ENCODE results near the gene RLF. TPM values are rescaled to one million over a fixed set of nuclear protein-coding genes. Genes with fewer than 3 reads are reported as not detected.

RLF gene
- polyA plus RNA-seq, 1 experiment = 11.0 TPM

GRCh38 chr1:40257688-40258444, 96.7 kb downstream of the RLF start, which contains the start of gene ZMPSTE24:
Gene ZMPSTE24 (plus strand): TSS chr1:40258236. CDS start chr1:40258272, 36 bp downstream.
- CTCF ChIA-PET = interaction anchor here (0.7 to 2.7 kb wide), 4 partner anchors 57 to 114 kb away, joined by 3 to 10 read pairs (median 7); no protein-coding TSS in a partner anchor

GRCh38 chr1:40258445-40258769, 97.2 kb downstream of the RLF start:
- no peak for DNase-seq (ENCODE audit: low read depth, low spot score)
- CTCF ChIA-PET = no interaction called here
- H3K27me3 ChIP-seq (ENCODE audit: control insufficient read depth, insufficient read depth, low read length) = no peaks in the 10 kb centered on the region
- H3K4me3 ChIP-seq (ENCODE audit: low read depth, low read length) = peak overlapping the region; percentile 99
- TF ChIP-seq CTCF (IDR thresholded peaks at IDR 0.05; ENCODE audit: low read depth, low read length) = no peak
- H3K9me3 ChIP-seq (ENCODE audit: control insufficient read depth, insufficient read depth, low read length) = no peaks in the 10 kb centered on the region; the same call in 1 of the 2 replicates
- POLR2A ChIA-PET = interaction anchor here (0.5 to 1.4 kb wide), 7 partner anchors 15 to 116 kb away, joined by 3 to 8 read pairs (median 4); partner anchors contain the start of genes COL9A2 and RLF
- peak overlapping the region; percentile 99 for H3K27ac ChIP-seq (ENCODE audit: low read depth, low read length)

More at GRCh38 chr1:40257688-40258444, 96.7 kb downstream of the RLF start, which contains the start of gene ZMPSTE24:
- H3K4me3 ChIP-seq (ENCODE audit: low read depth, low read length) = peak within 1 kb of the TSS; percentile 99
- no peaks in the 10 kb centered on the region; the same call in 1 of the 2 replicates for H3K9me3 ChIP-seq (ENCODE audit: control insufficient read depth, insufficient read depth, low read length)
- DNase-seq (ENCODE audit: low read depth, low spot score) = peak; percentile 92
- POLR2A ChIA-PET = interaction anchor here (0.5 to 1.4 kb wide), 10 partner anchors 14 to 201 kb away, joined by 3 to 8 read pairs (median 4); partner anchors contain the start of genes COL9A2 and RLF
- TF ChIP-seq CTCF (IDR thresholded peaks at IDR 0.05; ENCODE audit: low read depth, low read length) = no peak
- peak within 1 kb of the TSS; percentile 99 for H3K27ac ChIP-seq (ENCODE audit: low read depth, low read length)
- H3K27me3 ChIP-seq (ENCODE audit: control insufficient read depth, insufficient read depth, low read length) = no peaks in the 10 kb centered on the region

- CTCF ChIA-PET = interaction anchor here (1.2 to 1.4 kb wide), 2 partner anchors 111 to 120 kb away, joined by 4 read pairs; no protein-coding TSS in a partner anchor
- Histone ChIP-seq H3K9me3 (ENCODE audit: control insufficient read depth, insufficient read depth, low read length) (no peaks in the 10 kb centered on the region), H3K27ac (ENCODE audit: low read depth, low read length) (no peak overlapping the region), H3K4me3 (ENCODE audit: low read depth, low read length) (no peak overlapping the region), H3K27me3 (ENCODE audit: control insufficient read depth, insufficient read depth, low read length) (no peaks in the 10 kb centered on the region)
- POLR2A ChIA-PET = no interaction called here
- TF ChIP-seq CTCF (IDR thresholded peaks at IDR 0.05; ENCODE audit: low read depth, low read length) = no peak
- no peak for DNase-seq (ENCODE audit: low read depth, low spot score)
These were observed 103.2 kb downstream of the RLF start for GRCh38 chr1:40264354-40264781.

GRCh38 chr1:40265298-40265697, 104.1 kb downstream of the RLF start:
- H3K27me3 ChIP-seq (ENCODE audit: control insufficient read depth, insufficient read depth, low read length) = no peaks in the 10 kb centered on the region
- no peak for TF ChIP-seq CTCF (IDR thresholded peaks at IDR 0.05; ENCODE audit: low read depth, low read length)
- no peak overlapping the region for H3K27ac ChIP-seq (ENCODE audit: low read depth, low read length)
- ChIA-PET POLR2A (no interaction called here), CTCF (interaction anchor here (1.3 kb wide), 1 partner anchor 73 kb away, joined by 6 read pairs; no protein-coding TSS in a partner anchor)
- no peak overlapping the region for H3K4me3 ChIP-seq (ENCODE audit: low read depth, low read length)
- no peak for DNase-seq (ENCODE audit: low read depth, low spot score)
- no peaks in the 10 kb centered on the region for H3K9me3 ChIP-seq (ENCODE audit: control insufficient read depth, insufficient read depth, low read length)

- no peak for TF ChIP-seq CTCF (IDR thresholded peaks at IDR 0.05; ENCODE audit: low read depth, low read length)
- no peaks in the 10 kb centered on the region for H3K9me3 ChIP-seq (ENCODE audit: control insufficient read depth, insufficient read depth, low read length)
- no peak for DNase-seq (ENCODE audit: low read depth, low spot score)
- H3K4me3 ChIP-seq (ENCODE audit: low read depth, low read length) = no peak overlapping the region
- POLR2A ChIA-PET = no interaction called here
- H3K27ac ChIP-seq (ENCODE audit: low read depth, low read length) = no peak overlapping the region
- H3K27me3 ChIP-seq (ENCODE audit: control insufficient read depth, insufficient read depth, low read length) = no peaks in the 10 kb centered on the region
- CTCF ChIA-PET = interaction anchor here (1.1 to 1.9 kb wide), 3 partner anchors 9 to 122 kb away, joined by 3 to 7 read pairs (median 6); no protein-coding TSS in a partner anchor
These were observed 104.7 kb downstream of the RLF start for GRCh38 chr1:40265919-40266318.

All from AG04450 (cell line).